Skeletal muscle cell (primary cell): ENCODE measurements around the gene PSMB1.
"Not testable (repeated sequence)": the region's sequence is repeated elsewhere in the genome, so short reads cannot be mapped to it uniquely, and the experiment has no call there.

Experiments
- DNase-seq: peaks from one replicate; pipeline ENCODE4 v3.0.0-alpha.2; 2010; ENCODE audit warnings: low read depth
- H3K4me3 ChIP-seq: 2 replicates; pipeline ENCODE4 v1.5.1; 2011; ENCODE audit warnings: low read depth, mild to moderate bottlenecking, control low read depth, low read length, moderate library complexity

PSMB1 gene

GRCh38 chr6:170537329-170537728 is 15.8 kb downstream of the PSMB1 start:
- H3K4me3 ChIP-seq = no peak overlapping the region
- DNase-seq = no peak

DNA sequence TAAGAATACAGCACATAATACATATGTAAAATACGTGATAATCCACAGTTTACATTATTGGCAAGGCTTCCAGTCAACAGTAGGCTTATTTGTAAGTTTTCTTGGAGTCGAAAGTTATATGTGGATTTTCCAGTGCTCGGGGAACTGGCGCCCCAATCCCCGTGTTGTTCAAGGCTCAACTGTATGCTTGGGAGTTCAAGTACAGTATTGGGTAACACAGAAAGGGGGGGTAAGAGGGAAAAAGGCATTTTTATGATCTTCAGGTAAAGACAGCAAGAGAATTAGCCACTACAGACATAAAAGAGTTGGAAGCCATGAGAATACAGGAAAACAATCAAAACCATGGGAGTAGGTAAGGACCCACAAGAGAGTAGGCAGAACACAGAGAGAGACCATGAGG is 16.4 kb downstream of the PSMB1 start:
- no peak overlapping the region for H3K4me3 ChIP-seq
- no peak for DNase-seq

- no peak overlapping the region for H3K4me3 ChIP-seq
- DNase-seq = no peak
Observed at GRCh38 chr6:170535004-170535403, 18.1 kb downstream of the PSMB1 start.

- no peak for DNase-seq
- no peak overlapping the region for H3K4me3 ChIP-seq
Observed at GRCh38 chr6:170533792-170534191, 19.3 kb downstream of the PSMB1 start.

- DNase-seq = no peak
- no peak overlapping the region for H3K4me3 ChIP-seq
Observed at GRCh38 chr6:170532867-170533488, 20.1 kb downstream of the PSMB1 start.

- no peak for DNase-seq
- no peak overlapping the region for H3K4me3 ChIP-seq
Observed at GRCh38 chr6:170529839-170530469, 23.2 kb downstream of the PSMB1 start.

GRCh38 chr6:170527995-170528394 is 25.1 kb downstream of the PSMB1 start:
- not testable (repeated sequence) for DNase-seq, H3K4me3 ChIP-seq

DNA sequence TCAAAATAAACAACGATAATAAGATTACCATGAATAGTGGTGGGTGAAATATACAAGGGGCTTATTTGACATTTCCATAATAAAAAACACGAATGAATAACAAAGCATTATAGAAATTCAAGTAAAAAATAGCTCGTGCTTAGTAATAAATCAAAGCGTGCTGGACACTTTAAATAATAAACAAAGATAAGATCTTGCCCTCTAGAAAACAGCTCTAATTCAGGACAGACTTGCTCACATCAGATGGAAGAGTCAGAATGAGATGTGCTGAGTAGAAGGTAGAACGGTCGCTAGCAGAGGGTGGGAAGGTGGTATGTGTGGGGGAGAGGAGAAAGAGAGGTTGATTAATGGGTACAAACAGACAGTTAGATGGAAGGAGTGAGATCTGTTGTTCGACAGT is 27.3 kb downstream of the PSMB1 start:
- no peak for DNase-seq
- H3K4me3 ChIP-seq = no peak overlapping the region

DNA sequence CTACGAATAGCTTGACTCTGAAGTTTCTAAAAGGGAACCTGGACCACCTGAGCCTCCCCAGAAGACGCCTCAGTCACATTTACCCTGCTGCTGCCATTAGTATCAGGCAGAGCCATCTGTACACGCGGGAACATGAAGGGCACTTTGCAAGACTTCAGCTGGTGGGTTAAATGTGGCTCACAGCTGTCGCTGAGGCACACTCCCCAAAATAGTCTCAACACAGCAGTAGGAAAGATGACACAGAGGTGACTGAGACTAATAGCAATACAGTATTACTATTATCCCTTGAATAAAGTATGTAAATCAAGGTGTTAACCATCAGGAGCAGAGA is 29.0 kb downstream of the PSMB1 start:
- DNase-seq = no peak
- H3K4me3 ChIP-seq = no peak overlapping the region

- DNase-seq = no peak
Observed at GRCh38 chr6:170523256-170524171, 29.6 kb downstream of the PSMB1 start.

GRCh38 chr6:170522565-170523183 is 30.4 kb downstream of the PSMB1 start:
- H3K4me3 ChIP-seq = no peak overlapping the region
- no peak for DNase-seq

More at GRCh38 chr6:170523256-170524171, 29.6 kb downstream of the PSMB1 start:
- H3K4me3 ChIP-seq = no peak overlapping the region

DNA sequence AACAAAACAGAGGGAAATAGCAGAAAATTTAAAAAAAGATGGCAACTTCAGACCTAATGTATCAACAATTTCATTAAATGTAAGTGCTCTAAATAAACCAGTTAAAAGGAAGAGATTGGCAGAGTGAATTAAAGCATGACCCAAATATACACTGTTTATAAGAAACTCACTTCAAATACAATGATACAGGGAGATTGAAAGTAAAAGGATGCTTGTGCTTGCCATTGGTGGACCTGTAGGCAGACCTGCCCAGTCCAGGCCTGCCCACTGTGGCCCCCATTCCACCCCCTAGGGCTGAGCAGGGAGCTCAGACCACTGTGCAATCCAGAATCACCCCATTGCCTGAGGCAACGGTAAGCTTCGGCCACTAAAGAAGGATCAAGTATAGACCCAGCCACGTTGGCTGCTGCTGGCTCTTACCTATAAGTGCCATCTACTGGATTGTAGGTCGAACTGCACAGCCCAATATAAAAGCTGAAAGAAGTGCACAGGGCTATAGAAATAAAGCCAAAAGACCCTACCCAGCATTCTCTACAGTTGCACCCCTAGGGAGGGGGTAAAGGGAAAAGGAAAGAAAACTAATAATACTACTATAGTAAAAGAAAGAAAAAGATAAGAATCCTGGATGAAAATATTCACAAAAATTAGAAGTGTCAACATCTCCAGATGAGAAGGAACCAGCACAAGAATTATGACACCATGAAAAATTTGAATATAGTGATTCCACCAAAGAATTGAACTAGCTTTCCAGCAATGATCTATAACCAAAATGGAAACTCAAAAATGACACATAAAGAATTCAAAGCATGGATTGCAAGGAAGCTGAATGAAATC is 36.1 kb downstream of the PSMB1 start:
- DNase-seq = peak; percentile 49
- no peak overlapping the region for H3K4me3 ChIP-seq

GRCh38 chr6:170514908-170515307 is 38.2 kb downstream of the PSMB1 start:
- DNase-seq = no peak
- no peak overlapping the region for H3K4me3 ChIP-seq

- DNase-seq = no peak
- H3K4me3 ChIP-seq = no peak overlapping the region
Observed at GRCh38 chr6:170512249-170512648, 40.9 kb downstream of the PSMB1 start.

GRCh38 chr6:170510631-170511030 is 42.5 kb downstream of the PSMB1 start:
- no peak overlapping the region for H3K4me3 ChIP-seq
- no peak for DNase-seq

- no peak overlapping the region for H3K4me3 ChIP-seq
- no peak for DNase-seq
Observed at GRCh38 chr6:170509723-170510018, 43.4 kb downstream of the PSMB1 start.

DNA sequence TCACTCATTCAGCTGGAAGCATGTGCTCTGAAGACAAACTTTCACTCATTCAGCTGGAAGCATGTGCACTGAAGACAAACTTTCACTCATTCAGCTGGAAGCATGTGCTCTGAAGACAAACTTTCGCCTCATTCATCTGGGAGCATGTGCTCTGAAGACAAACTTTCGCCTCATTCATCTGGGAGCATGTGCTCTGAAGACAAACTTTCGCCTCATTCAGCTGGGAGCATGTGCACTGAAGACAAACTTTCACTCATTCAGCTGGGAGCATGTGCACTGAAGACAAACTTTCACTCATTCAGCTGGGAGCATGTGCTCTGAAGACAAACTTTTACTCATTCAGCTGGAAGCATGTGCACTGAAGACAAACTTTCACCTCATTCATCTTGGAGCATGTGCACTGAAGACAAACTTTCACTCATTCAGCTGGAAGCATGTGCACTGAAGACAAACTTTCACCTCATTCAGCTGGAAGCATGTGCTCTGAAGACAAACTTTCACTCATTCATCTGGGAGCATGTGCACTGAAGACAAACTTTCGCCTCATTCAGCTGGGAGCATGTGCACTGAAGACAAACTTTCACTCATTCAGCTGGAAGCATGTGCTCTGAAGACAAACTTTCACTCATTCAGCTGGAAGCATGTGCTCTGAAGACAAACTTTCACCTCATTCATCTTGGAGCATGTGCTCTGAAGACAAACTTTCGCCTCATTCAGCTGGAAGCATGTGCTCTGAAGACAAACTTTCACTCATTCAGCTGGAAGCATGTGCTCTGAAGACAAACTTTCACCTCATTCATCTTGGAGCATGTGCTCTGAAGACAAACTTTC is 44.0 kb downstream of the PSMB1 start:
- DNase-seq, H3K4me3 ChIP-seq: not testable (repeated sequence)

DNA sequence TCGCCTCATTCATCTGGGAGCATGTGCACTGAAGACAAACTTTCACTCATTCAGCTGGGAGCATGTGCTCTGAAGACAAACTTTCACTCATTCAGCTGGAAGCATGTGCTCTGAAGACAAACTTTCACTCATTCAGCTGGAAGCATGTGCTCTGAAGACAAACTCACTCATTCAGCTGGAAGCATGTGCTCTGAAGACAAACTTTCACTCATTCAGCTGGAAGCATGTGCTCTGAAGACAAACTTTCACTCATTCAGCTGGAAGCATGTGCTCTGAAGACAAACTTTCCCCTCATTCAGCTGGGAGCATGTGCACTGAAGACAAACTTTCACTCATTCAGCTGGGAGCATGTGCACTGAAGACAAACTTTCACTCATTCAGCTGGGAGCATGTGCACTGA is 44.8 kb downstream of the PSMB1 start:
- not testable (repeated sequence) for DNase-seq, H3K4me3 ChIP-seq

DNA sequence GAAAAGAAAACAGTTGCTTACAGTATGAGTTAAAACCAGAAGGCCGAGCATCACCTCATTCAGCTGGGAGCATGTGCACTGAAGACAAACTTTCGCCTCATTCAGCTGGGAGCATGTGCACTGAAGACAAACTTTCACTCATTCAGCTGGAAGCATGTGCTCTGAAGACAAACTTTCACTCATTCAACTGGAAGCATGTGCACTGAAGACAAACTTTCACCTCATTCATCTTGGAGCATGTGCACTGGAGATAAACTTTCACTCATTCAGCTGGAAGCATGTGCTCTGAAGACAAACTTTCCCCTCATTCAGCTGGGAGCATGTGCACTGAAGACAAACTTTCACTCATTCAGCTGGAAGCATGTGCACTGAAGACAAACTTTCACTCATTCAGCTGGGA is 45.4 kb downstream of the PSMB1 start:
- not testable (repeated sequence) for H3K4me3 ChIP-seq, DNase-seq
